ENCODE data around the gene NPC1L1.

DNA sequence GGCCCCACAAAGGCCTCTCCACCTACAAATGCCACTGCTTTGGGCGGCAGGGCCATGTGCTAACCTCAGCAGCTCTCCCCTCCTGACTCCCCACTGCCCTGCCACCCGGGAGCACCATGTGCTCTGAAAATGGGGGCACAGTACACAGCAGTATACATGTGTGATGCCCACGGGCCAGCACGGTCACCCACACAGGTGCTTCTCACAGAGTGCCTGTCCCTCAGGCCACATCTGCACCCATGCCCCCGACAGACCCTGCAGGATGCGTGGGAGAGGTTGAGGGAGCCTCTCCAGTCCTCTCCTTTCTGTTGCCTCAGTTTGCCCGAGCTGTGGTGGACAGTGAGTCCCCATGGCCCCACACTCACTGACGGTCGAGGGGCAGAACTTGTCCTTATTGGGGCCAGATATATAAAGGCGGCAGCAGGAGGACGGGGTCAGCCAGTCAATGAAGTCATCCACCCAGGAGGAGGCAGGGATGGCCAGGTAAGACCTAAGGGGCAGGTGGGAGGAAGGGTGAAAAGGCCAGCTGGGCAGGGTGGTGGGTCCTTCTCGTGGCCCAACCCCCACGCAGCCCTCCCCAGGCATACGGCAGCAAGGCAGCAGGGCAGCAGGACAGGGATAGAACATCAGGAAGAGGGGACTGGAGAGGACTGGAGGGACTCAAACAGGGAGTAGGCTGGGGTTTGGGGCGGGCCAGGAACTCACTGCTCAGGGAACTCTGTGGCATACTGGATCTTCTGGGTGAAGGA is 19.6 kb downstream of the NPC1L1 start:
- TF ChIP-seq EP300 (IDR thresholded peaks at IDR 0.05) = no peak
- TF ChIP-seq, protein P1, sequence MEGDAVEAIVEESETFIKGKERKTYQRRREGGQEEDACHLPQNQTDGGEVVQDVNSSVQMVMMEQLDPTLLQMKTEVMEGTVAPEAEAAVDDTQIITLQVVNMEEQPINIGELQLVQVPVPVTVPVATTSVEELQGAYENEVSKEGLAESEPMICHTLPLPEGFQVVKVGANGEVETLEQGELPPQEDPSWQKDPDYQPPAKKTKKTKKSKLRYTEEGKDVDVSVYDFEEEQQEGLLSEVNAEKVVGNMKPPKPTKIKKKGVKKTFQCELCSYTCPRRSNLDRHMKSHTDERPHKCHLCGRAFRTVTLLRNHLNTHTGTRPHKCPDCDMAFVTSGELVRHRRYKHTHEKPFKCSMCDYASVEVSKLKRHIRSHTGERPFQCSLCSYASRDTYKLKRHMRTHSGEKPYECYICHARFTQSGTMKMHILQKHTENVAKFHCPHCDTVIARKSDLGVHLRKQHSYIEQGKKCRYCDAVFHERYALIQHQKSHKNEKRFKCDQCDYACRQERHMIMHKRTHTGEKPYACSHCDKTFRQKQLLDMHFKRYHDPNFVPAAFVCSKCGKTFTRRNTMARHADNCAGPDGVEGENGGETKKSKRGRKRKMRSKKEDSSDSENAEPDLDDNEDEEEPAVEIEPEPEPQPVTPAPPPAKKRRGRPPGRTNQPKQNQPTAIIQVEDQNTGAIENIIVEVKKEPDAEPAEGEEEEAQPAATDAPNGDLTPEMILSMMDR (IDR thresholded peaks at IDR 0.05) = no peak
- TF ChIP-seq POLR2A (IDR thresholded peaks at IDR 0.05) = no peak
- no peak for TF ChIP-seq POLR2AphosphoS5 (IDR thresholded peaks at IDR 0.05)
